GM21717 (cell line): ENCODE measurements around the gene TANK.
"Not testable (repeated sequence)": the region's sequence is repeated elsewhere in the genome, so short reads cannot be mapped to it uniquely, and the experiment has no call there.

Experiments
- ATAC-seq: cut with Tn5 transposase; IDR thresholded peaks from one replicate; pipeline ENCODE4 v1.9.1; 2021; ENCODE audit warnings: mild to moderate bottlenecking, moderate library complexity; ENCODE audit not compliant: unreplicated experiment

Gene TANK

GRCh38 chr2:161257123-161257952 lies 97.1 kb downstream of the TANK start:
- no peak for ATAC-seq

- no peak for ATAC-seq
These were observed 105.6 kb downstream of the TANK start for GRCh38 chr2:161265874-161266273.

DNA sequence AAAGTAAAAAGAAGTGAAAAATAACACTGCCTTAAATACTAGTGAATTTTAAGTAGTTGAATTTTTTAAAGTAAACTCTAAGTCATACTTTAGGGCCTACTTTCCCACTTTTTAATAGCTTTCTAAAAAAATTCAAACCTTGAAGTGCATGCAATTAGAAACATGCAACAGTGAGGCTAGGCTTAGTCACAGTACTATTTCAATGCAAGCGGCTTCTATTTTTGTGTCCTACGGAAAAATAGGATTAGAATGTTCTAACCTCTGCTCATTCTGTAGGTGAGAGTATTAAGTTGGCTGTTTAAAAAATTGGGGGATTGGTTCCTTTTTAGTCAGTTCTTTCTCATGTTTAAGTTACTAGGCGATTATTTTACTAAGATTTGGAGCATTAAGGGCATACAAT lies 108.9 kb downstream of the TANK start:
- no peak for ATAC-seq

DNA sequence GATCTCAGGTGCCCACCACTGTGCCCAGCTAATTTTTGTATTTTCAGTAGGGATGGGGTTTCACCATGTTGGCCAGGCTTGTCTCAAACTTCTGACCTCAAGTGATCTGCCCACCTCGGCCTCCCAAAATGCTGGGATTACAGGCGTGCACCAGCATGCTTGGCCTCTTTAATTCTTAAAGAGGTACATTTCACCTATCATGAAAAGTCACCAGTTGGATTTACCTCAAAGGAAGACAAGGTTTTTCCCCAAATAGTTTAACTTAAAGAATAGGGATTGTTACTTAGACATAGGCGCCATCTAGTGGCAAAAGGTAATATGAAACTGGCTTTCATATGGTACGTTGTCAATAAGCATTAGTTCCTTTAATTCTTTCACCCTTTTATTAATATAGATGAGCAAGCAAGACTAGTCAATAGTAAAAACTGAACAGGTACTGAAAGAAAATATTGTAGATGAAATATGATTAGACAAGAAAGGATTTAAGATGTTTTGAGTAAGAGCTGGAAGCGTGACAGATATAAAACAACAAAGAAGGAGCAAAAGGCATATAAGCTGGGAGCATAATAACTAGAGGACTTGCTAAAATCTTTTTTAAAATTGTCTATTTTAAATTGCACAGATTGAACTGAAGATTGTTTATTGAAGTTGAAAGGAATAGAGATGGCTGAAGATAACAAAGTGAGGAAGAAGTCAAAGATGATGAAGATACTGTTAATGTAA lies 113.0 kb downstream of the TANK start:
- ATAC-seq = peak; percentile 81

DNA sequence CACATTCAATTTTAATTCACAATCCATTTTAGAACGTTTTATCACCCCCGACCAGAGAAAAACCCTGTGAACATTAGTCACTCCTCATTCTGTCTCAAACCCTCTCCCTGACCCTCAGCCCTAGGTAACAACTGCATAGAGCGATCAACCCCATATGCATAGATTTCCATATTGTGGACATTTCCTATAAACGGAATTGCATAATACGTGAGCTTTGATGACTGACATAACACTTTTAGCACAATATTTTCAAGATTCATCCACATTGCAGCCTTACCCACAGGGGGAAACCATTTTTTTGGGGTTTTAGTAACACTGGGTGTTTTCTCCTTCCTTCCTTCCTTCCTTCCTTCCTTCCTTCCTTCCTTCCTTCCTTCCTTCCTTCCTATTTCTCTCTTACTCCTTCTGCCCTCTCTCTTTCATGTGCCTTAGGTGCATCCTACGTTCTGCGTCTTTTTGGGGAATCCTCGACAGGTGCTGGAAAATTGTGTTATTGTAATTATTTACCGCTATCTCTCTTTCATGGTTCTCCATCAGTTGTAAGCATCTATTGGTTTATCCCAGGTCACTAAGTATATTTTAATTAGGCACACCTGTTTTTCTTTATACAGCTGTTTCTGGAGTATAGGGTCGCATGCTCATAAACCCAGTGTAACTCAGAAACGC lies 118.5 kb downstream of the TANK start:
- not testable (repeated sequence) for ATAC-seq

- not testable (repeated sequence) for ATAC-seq
These were observed 119.1 kb downstream of the TANK start for GRCh38 chr2:161279230-161279815.

DNA sequence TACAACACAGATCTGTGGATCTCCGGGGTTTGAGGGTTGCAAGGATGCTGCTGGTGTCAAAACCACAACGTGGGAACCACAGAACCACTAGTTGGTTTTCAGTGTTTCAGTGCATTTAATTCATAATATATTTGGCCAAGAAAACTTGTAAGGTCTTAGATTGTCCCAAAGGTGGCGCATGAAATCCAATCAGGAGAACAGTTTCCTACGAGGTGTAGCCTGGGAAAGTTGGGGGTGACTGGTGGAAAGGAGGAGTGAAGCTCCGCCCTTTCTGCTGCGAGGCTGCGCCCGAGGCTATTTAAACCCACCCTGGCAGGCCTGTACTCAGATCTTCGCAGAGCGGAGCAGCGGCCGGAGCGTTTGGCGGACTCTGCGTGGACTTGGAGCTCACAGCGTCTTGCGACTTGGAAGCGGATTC lies 120.7 kb downstream of the TANK start:
- not testable (repeated sequence) for ATAC-seq

- not testable (repeated sequence) for ATAC-seq
These were observed 121.5 kb downstream of the TANK start for GRCh38 chr2:161281615-161282310.

DNA sequence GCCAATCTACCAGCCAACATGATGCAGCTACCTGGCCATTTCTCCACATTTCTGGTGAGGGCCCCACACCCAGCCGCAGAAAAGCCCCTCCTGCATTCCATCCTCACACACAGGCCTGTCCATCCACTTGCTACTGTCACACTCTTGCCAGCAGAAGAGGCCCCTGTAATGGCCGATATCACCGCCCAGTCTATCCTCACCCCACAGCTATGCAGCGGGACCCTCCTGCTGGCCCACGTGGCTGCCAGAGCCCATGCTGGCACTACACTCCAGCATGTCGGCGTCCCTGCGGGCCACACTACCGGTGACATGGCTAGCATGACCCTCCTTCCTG lies 122.0 kb downstream of the TANK start:
- not testable (repeated sequence) for ATAC-seq

DNA sequence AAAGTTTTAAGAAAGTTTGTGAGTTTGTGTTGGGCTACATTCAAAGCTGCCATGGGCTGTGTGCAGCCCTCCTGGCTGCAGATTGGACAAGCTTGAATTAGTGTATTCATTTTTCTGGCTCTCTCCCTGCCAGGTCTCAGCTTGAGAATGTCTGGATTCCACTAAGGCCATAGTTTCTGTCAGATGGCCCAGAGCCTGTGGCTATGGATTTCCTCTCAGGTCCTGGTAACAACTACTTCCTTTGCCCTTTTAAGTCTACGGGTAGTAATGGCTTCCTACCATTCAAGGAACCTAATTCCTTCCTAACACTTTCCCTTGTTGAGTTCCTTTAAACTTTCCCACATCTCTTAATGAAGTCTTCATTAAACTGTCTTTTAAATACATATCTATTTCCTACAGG lies 123.7 kb downstream of the TANK start:
- ATAC-seq = no peak
